DMS 273 (cell line): ENCODE measurements around the gene EPHA8.

ENCODE experiments used
- DNase-seq: peaks from one replicate; lab custom pipeline; 2025; ENCODE audit not compliant: unreplicated experiment; lab: John Stamatoyannopoulos, UW

The EPHA8 gene

DNA sequence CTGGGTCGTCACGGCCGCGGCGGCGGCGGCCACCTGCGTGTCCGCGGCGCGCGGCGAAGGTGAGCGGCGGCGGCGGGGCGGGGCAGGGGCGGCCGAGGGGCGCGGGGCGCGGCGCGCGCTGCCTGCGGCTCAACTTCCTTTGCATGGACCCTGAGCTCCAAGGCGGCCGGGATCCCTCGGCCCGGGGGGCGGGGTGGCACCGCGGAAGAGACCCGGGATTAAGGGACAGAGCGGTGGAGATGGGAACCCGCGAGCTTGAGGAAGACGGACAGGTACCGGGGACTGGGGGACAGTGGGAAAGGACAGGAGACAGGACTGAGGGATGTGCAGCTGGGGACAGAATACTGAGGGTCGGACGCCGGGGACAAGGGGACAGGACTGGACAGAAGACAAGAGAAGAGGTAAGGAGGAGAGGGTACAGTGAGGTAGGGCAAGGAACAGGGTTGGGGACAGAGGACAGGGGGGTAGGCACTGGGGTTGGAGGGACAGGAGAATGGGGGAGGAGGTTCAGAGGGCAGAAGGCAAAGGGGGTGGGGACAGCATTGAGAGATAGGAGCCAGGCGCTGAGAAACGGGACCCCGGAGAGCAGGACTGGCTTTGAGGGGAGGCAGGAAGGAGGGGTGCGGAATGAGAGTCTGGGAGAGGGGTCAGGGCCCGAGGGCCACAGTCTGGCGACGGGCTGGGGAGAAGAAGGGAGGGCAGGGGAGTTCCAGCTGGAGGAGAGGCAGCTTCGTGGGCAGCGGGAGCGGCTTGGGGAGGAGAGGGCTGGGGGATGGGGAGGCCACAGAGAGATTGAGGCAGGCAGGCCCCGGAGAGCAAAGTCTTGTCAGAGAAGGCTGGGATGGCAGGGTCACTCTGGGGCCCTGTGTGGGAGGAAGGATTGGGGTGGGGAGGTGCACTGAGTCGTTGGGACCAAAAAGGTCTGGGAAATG, 648 bp downstream of the EPHA8 start:
- peak; percentile 59 for DNase-seq

DNA sequence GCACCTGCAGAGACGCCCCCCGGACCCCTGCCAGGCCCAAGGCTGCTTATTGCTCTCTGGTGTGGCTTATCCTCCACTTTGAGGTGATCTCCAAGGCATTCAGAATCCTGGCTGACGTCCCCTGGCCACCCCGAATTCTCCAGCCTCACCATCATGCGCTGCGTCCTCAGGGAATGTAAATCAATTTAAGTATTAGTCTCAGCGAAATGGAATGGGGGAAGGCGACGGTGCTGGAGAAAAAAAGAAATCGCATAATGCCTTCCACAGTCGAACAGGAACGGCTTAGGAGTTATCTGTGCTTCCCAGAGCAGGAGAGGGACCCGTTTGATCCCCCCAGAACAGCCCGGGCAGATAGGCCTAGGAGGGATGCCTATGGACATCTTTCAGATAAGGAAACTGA, 2.9 kb downstream of the EPHA8 start:
- DNase-seq: no peak

GRCh38 chr1:22567197-22567596, 3.9 kb downstream of the EPHA8 start:
- DNase-seq: no peak

DNA sequence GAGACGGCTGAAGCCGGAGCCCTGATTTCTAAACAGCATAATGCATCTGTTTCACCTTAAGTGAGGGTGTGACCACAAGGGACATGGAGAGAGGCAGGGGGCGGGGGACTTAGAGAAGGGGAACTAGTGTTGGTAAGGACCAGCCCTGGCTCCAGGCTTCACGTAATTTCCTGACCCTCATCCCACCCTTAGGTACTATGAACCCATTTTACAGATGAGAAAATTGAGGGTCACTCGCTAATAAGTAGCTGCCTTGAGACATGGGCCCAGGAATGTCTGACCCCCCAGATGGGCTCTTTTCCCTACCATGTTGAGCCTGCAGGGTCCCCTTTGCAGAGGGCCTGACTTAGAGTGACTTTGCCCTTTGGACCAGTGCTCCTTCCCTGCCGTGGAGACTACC, 4.7 kb downstream of the EPHA8 start:
- DNase-seq: no peak

DNA sequence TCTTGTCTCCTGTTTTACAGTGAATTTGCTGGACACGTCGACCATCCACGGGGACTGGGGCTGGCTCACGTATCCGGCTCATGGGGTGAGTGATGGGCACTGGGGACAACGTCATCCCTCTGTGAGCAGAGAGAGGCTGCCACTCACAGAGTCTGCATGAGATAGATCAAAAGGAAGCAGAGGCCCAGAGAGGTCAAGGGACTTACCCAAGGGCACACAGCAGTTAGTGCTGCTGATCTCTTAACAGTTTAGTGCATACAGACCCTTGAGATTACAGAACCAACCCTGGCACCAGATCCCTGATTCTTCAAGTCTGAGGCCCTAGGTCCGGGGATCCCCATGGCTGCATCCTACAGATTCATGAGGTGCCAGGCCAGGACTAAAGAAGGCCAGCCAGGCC, 6.0 kb downstream of the EPHA8 start:
- DNase-seq: no peak

GRCh38 chr1:22570140-22570909, 7.0 kb downstream of the EPHA8 start:
- no peak for DNase-seq

- no peak for DNase-seq
These were observed 9.5 kb downstream of the EPHA8 start for GRCh38 chr1:22572818-22573217.

DNA sequence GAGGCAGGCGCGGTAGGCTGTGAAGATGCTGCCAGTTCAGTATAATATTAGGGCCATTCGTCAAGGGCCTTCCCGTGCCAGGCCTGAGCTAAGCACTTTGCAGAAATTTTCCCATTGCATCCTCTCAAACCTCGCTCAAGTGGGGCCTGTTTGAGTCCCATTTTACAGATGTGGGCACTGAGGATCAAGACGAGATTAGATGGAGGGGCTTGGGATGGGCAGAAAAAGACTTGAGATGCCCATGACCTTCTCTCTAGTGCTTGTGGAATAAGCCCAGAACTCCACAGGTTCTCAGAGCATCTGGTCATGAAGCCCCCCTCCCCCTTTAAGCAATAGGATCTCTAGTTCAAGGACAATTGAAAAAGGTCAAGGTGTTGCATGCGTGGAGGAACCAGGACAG, 9.9 kb downstream of the EPHA8 start:
- no peak for DNase-seq

- DNase-seq: no peak
These were observed 12.4 kb downstream of the EPHA8 start for GRCh38 chr1:22575532-22576149.

DNA sequence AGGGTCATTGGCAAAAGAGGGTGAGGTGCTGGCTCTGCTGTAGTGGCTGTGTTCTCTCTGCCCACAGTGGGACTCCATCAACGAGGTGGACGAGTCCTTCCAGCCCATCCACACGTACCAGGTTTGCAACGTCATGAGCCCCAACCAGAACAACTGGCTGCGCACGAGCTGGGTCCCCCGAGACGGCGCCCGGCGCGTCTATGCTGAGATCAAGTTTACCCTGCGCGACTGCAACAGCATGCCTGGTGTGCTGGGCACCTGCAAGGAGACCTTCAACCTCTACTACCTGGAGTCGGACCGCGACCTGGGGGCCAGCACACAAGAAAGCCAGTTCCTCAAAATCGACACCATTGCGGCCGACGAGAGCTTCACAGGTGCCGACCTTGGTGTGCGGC, 12.9 kb downstream of the EPHA8 start:
- no peak for DNase-seq

DNA sequence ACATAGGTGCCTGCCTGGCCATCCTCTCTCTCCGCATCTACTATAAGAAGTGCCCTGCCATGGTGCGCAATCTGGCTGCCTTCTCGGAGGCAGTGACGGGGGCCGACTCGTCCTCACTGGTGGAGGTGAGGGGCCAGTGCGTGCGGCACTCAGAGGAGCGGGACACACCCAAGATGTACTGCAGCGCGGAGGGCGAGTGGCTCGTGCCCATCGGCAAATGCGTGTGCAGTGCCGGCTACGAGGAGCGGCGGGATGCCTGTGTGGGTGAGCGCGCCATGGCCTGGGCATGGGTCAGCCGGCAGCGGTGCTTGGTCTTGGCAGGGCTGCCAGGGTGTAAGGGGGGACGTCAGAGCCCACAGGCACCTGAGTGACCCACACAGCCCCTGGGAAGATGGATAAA, 13.3 kb downstream of the EPHA8 start:
- no peak for DNase-seq

DNA sequence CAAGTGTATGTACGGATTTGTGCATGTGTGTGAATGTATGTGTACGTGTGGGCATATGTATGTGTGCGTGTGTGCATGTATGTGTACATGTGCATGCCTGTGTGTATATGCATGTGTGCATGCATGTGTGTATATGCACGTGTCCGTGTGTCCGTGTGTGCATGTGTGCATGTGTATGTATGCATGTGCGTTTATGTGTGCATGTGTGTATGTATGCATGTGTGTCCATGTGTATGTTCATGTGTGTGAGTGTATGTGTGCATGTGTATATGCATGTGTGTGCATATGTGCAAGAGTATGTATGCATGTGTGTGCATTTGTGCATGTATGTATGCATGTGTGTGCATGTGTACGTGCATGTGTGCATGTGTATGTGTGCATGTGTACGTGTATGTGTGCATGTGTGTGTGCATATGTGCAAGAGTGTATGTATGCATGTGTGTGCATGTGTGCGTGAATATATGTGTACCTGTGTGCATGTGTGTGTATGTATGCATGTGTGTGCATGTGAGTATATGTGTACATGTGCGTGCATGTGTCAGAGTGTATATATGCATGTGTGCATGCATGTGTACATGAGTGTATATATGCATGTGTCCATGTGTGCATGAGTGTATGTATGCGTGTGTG, 15.6 kb downstream of the EPHA8 start:
- no peak for DNase-seq

DNA sequence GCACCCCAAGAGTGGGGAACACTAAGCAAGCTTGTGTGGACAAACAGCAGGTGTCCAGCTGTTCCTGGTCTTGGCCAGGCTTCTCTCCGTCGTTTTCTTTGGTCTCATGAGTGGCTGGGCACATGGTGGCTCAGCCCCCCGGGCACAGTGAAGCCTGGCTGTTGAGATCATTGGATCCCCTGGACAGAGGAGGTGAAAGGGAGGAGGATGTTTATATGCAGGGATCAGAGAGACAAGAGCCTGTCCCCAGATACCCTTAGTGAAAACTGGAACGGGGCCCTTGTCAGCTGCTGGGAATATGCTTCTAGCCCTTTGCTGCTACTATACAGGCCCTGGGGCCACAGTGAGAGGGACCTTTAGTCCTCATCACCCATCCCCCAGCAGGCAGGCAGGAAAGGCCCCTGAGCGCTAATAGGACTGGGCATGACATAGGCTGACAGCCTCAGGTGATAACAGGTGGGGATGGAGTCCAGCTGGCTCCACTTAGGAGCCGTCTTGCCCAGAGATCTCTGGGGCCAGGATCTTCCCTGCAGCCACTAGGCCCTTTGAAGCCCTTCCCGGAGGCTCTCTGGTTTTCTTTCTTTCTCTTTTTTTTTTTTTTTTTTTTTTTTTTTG, 16.4 kb downstream of the EPHA8 start:
- DNase-seq: no peak

GRCh38 chr1:22582661-22583635, 19.7 kb downstream of the EPHA8 start:
- peak; percentile 77 for DNase-seq

GRCh38 chr1:22584001-22584562, 20.8 kb downstream of the EPHA8 start:
- DNase-seq: no peak

DNA sequence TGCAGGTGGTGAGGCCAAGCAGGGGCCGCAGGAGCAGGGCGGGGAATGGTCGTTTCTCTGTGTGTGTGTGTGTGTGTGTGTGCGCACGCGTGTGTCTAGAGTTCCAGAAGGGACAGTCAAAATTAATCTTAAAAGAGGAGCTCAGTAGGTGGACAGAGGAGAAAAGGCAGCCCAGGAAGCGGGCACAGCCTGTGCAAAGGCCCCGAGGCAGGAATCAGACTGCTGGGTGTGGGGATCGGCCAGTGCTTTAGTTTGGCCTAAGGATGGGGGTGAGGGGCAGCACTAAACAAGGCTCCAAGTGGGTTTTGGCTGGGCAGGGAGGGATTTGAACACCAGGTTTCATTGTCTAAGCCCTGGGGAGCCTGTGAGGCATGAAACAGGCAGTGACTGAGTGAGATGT, 21.7 kb downstream of the EPHA8 start:
- no peak for DNase-seq

DNA sequence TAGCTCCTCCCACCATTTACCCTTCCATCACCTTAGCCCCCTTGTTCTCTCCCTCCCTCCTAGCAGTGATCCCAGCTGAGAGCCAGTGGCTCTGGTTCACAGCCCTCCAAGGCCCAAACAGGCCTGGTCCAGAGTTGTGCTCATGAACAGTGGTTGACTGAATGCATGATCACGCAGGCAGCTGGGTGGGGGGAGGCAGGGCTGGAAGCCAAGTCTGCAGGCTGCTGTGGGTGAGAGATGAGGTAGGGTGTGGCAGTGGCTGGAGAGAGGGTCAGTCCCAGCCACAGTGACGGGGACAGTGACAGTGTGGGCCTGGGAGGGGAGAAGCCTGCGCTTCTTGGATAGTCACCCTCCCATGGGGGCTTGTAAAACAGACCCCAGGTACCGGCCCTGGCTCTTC, 22.2 kb downstream of the EPHA8 start:
- no peak for DNase-seq

DNA sequence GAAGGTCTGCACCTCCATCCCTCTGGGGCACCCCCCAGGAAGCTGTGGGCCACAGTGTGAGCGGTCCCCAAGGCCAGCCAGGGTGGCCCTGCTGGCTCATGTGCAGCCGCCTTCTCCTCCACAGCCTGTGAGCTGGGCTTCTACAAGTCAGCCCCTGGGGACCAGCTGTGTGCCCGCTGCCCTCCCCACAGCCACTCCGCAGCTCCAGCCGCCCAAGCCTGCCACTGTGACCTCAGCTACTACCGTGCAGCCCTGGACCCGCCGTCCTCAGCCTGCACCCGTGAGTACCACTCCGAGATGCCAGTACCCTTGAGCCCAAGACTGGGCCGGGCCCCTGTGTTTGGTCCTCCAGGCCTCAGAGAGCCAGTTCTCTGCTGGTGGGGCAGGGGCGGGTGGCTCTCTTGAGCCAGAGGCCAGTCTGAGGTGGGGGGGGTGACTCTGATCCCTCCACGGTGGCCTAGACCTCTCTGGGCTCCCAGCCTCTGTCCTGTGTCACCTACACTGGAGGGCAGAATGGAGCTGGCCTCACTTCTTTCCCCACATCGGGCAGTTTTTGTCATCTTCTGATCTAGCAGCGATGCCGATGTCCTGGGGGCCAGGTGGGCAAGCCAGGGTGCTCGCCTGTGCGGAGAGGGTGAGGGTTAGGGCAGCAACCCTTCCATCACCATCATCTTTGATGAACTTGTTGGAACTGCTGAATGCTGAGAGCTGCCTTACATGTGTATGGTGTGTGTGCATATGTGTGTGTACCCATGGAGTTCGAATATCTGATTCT, 23.3 kb downstream of the EPHA8 start:
- DNase-seq: no peak

GRCh38 chr1:22587247-22587646, 24.0 kb downstream of the EPHA8 start:
- DNase-seq: no peak
